TTC549 (cell line): ENCODE measurements around the gene THEMIS.
A peak's percentile ranks its signal among the peaks of the same experiment; 100 is the strongest.
"Not testable (repeated sequence)": the region's sequence is repeated elsewhere in the genome, so short reads cannot be mapped to it uniquely, and the experiment has no call there.

Experiments
- FAIRE-seq: peaks from 2 replicates; lab custom pipeline; 2012; peaks lifted over from hg19 to GRCh38; lab: Jason Lieb, UNC

The THEMIS gene

GRCh38 chr6:127717384-127717783, 183.5 kb downstream of the THEMIS start:
- no peak for FAIRE-seq

- no peak for FAIRE-seq
Observed at GRCh38 chr6:127716465-127716864, 184.4 kb downstream of the THEMIS start.

- no peak for FAIRE-seq
Observed at GRCh38 chr6:127710668-127711067, 190.2 kb downstream of the THEMIS start.

GRCh38 chr6:127706216-127706615, 194.6 kb downstream of the THEMIS start:
- no peak for FAIRE-seq

- no peak for FAIRE-seq
Observed at GRCh38 chr6:127695108-127695507, 205.8 kb downstream of the THEMIS start.

GRCh38 chr6:127691146-127691545, 209.7 kb downstream of the THEMIS start:
- no peak for FAIRE-seq

- no peak for FAIRE-seq
Observed at GRCh38 chr6:127690588-127690987, 210.3 kb downstream of the THEMIS start.

- FAIRE-seq = peak; percentile 75
Observed at GRCh38 chr6:127690092-127690491, 210.8 kb downstream of the THEMIS start.

- not testable (repeated sequence) for FAIRE-seq
Observed at GRCh38 chr6:127687490-127687889, 213.4 kb downstream of the THEMIS start.

GRCh38 chr6:127686084-127686483, 214.8 kb downstream of the THEMIS start:
- no peak for FAIRE-seq

GRCh38 chr6:127684501-127684900, 216.4 kb downstream of the THEMIS start:
- FAIRE-seq = no peak
